Left kidney (tissue), 2 donors: Measurements from ENCODE around the gene MMP2. TPM values are rescaled to one million over a fixed set of nuclear protein-coding genes. Genes with fewer than 3 reads are reported as not detected.

ENCODE experiments used
- DNase-seq: peaks from one replicate; pipeline ENCODE4 v3.0.0-alpha.2; 2013
- polyA plus RNA-seq: library from polyadenylated mRNA; unstranded; fragments of 120-200 nt; gene quantifications from one replicate; pipeline ENCODE4 v1.2.1, GENCODE V29; 2013; ENCODE audit not compliant: insufficient read length

The MMP2 gene
- polyA plus RNA-seq, 1 donor, result 256 TPM

- no peak for DNase-seq
Observed at GRCh38 chr16:55510185-55510805, 31.3 kb downstream of the MMP2 start.

- no peak for DNase-seq
Observed at GRCh38 chr16:55512941-55513340, 33.9 kb downstream of the MMP2 start.

GRCh38 chr16:55513616-55514015 is 34.6 kb downstream of the MMP2 start:
- DNase-seq, result no peak

DNA sequence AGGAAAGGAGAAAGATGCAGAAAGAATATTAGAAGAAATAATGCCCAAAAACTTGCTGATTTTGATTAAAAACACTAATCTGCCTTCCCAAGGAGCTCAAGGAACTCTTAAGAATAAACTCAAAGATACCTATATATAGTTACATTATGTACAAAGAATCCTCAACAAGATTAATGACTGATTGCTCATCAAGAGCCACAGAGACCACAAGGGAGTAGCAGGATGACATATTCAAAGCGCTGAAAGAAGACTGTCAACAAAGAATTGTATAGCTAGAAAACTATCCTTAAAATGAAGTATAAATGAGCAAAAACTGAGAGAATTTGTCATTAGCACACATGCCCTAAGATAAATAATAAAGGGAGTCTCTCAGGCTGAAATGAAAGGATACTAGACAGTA is 36.1 kb downstream of the MMP2 start:
- no peak for DNase-seq

- no peak for DNase-seq
Observed at GRCh38 chr16:55521792-55522191, 42.8 kb downstream of the MMP2 start.

DNA sequence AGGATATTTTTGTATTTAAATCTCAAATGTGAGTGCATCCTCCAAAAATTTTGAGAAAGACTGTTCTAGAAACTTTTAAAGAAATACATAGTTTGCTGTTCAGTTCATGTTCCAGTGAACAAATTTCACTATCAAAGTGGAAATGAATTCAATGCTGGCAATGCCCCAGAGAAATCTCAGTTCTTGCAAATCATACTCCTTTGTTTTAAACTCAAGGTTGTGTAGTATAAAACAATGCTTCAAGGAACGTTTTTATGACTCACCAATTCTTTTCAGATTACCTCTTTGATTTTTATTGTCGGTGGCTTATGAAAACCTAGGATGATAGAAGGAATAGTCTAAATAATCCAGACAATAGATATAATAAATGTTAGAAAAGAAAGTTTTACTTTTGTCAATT is 47.4 kb downstream of the MMP2 start:
- DNase-seq, result no peak

DNA sequence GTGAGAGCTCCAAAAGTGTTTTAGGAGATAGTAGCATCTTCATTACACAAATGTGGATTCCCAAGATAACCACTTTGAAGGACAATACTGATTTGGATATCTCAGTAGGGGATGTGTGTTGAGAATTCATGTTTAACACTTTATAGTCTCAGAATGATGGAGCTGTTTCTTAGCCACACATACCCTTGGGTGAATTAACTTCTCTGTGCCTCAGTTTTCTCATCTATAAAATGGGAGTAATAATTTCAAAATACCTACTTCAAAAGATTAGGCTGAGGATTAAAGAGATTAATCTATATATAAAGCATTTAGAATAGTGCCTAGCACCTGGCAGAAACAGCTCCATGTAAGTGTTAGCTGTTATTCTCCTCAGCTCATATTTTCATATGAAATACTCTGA is 48.9 kb downstream of the MMP2 start:
- no peak for DNase-seq

GRCh38 chr16:55529018-55529417 is 50.0 kb downstream of the MMP2 start:
- DNase-seq, result no peak

- DNase-seq, result no peak
Observed at GRCh38 chr16:55530316-55530856, 51.4 kb downstream of the MMP2 start.

GRCh38 chr16:55532227-55532626 is 53.2 kb downstream of the MMP2 start:
- DNase-seq, result no peak

- DNase-seq, result no peak
Observed at GRCh38 chr16:55534756-55535155, 55.8 kb downstream of the MMP2 start.

- DNase-seq, result no peak
Observed at GRCh38 chr16:55539049-55539448, 60.1 kb downstream of the MMP2 start.

DNA sequence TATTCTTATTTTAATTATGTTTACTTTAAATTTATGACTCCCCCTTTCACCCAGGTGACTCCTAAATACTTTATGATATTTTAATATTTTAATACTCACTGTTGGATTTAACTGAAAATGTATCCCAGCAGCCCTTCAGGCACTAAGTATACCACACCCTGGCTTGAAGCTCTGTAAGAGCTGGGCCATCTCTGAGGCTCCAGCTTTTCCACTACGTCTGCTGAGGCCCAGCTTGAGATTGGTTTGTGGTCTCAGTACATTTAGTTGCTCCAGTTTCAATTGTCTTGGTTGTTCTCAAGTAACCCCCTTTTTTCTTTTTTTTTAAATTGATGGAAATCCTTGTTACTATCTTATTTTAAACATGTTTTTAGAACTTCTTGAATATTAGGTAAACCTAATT is 60.5 kb downstream of the MMP2 start:
- no peak for DNase-seq

GRCh38 chr16:55540221-55540620 is 61.2 kb downstream of the MMP2 start:
- no peak for DNase-seq

DNA sequence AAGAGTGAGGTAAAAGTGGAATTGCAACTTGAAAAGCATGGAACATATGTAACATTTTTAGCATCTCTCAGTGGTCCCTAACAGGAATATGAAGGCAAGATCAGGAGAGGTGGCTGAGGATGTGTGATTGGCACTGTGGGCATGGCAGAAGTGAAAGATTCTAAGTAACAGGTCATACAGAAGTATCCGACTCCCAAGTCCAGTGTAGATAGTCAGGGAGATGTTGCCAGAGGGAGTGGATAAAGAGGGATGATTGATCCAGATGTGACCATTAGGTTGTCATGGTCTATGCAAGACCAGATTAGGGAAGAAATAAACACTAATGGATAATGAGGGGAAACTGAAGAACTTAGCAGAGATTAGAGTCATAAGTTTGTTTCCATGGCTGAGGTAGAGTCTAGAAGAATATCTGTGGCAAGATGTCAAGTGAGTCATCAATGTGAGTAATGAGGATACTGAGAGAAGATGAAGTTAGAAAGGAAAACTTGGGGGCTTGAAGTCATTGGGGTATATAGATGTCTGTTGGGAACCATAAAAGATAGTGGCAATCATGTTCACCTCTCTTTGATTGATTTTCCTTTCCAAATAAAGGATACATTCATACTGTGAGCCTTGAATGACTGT is 63.6 kb downstream of the MMP2 start:
- DNase-seq, result no peak

GRCh38 chr16:55543472-55543871 is 64.5 kb downstream of the MMP2 start:
- DNase-seq, result peak; percentile 24

DNA sequence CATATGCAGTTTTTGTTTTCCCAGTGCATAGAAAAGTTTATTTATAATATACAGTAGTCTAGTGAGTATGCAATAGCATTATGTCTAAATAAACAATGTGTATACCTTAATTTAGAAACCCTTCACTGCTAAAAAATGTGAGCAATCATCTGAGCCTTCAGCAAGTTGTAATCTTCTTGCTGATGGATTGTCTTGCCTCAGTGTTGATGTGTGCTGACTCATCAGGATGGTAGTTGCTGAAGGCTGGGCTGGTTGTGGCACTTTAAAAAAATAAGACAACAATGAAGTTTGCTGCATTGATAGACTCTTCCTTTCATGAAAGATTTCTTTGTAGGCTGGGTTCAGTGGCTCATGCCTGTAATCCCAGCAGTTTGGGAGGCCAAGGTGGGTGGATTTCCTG is 73.6 kb downstream of the MMP2 start:
- no peak for DNase-seq

DNA sequence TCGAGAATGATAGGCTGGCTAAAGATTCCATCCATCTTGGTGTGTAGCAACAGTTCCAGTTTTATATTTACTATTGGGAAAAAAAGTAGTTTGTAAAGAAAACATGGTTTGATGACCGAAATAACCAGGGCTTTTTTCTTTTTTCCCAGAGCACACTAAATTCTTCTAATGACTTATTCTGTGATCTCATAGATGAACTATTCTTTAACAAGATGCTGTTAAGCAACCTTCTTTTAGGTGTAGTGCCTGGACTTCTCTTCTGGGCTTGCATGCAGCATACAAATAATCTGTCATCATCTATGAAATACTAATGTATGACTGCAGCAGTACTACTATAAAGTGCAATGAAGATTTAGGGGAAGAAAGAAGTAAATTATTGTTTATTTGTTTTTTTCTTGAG is 76.4 kb downstream of the MMP2 start:
- no peak for DNase-seq

Other genes starting within 250 kb of the MMP2 start
- 5.5 TPM for gene IRX6, start 155.0 kb upstream of the MMP2 start, polyA plus RNA-seq
- gene LPCAT2, start 29.9 kb downstream of the MMP2 start, polyA plus RNA-seq, result 12.3 TPM
- gene CAPNS2, start 87.5 kb downstream of the MMP2 start, polyA plus RNA-seq, result not detected
- 0.08 TPM for gene SLC6A2, start 176.8 kb downstream of the MMP2 start, polyA plus RNA-seq